Measurements from ENCODE around the gene B3GALNT1.
"Not testable (repeated sequence)": the region's sequence is repeated elsewhere in the genome, so short reads cannot be mapped to it uniquely, and the experiment has no call there.

The B3GALNT1 gene

GRCh38 chr3:161073181-161073580 lies 32.0 kb downstream of the B3GALNT1 start:
- DNase-seq = no peak

DNA sequence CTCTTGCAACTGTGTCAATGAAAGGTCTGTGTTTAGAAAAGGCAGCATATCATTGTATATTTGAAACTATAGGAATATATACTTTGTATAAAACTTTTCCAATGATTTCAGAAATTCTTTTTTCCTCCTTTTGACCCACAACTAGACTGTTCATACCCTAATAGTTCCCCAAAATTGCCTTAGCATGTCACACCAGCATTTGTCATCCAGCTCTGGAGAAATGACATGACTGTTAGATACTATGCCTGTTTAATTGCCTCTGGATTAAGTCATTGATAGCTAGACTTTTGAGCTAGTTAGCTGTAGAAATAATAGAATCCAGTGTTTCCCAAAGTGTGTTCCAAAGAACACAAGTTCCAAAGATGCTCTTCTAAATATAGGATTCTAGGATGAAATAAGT lies 32.4 kb downstream of the B3GALNT1 start:
- DNase-seq = no peak

- DNase-seq = no peak
Observed at GRCh38 chr3:161072211-161072621, 32.9 kb downstream of the B3GALNT1 start.

- DNase-seq = no peak
Observed at GRCh38 chr3:161070980-161071663, 34.0 kb downstream of the B3GALNT1 start.

GRCh38 chr3:161070252-161070930 lies 34.8 kb downstream of the B3GALNT1 start:
- no peak for DNase-seq

DNA sequence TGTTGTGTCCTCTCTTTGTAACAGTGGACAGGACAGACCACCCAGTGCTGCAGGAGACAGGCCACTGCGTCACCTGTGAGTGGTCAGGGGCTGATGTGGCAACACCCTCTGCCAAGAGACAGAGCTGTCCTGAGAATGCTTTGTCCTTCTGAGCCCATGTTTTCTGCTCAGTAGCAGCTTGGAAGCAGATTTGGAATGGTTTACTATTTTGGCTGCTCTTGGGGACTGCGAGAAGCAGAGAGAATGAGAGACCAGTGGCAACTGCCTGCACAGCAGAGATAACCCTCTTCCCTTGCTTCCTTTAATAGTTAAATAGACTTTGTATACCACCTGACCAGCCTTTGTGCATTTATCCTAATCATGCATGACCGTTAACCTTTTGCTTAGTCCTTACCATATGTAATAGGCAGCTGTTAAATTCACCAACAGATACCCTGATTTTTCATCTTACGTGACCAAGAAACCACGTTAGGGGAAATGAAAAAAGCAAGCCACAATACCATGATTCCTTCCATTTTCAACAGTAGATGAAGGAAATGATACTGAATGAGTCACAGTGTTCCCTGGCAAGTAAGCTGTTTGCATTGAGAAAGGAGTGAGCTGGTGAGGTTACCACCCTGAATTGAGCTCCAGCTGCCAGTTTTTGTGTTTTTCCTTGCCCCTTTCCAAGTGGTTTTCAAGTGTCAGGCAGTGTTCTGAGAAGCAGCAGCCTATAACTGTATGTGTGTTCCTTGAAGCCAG lies 35.5 kb downstream of the B3GALNT1 start:
- no peak for DNase-seq

DNA sequence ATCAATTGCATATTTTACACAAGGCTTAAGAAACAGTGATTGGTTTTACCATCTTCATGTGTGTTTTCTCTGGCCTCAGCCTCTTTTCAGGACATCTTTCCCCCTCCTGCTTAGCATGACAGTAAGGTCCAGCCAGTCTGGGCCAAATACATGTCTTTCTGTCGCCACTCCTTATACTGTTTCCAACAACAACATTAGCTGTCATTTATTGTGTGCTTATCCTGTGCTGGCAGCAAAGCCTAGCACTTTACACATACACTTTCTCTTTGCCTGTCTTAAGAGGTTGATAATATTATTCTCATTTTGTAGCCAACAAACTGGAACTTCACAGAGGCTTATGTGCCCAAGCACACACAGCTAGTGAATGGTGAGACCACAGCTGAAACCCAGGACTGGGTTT lies 37.8 kb downstream of the B3GALNT1 start:
- DNase-seq = no peak

GRCh38 chr3:161066930-161067329 lies 38.2 kb downstream of the B3GALNT1 start:
- DNase-seq = no peak

GRCh38 chr3:161064413-161064812 lies 40.7 kb downstream of the B3GALNT1 start:
- DNase-seq = no peak

- no peak for DNase-seq
Observed at GRCh38 chr3:161054860-161055604, 50.1 kb downstream of the B3GALNT1 start.

GRCh38 chr3:161051856-161052255 lies 53.3 kb downstream of the B3GALNT1 start:
- DNase-seq = no peak

DNA sequence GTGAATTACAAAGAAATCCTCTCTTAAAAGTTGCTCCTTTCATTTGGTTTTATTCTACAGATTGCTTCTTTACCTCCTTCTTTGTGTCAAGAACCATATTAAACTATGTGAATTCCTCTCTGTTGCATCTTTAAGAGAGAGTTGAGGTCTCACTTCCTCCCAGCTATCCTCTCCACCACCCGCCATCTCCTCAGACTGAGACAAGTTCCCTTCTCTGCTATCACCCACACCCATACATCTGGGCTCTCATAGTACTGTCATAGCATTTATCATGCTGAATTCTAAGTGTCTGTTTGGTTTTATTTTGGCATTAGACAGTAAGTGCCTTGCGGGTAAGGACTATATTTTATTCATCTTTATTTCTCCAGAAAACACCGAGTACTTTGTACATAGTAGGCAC lies 54.2 kb downstream of the B3GALNT1 start:
- no peak for DNase-seq

DNA sequence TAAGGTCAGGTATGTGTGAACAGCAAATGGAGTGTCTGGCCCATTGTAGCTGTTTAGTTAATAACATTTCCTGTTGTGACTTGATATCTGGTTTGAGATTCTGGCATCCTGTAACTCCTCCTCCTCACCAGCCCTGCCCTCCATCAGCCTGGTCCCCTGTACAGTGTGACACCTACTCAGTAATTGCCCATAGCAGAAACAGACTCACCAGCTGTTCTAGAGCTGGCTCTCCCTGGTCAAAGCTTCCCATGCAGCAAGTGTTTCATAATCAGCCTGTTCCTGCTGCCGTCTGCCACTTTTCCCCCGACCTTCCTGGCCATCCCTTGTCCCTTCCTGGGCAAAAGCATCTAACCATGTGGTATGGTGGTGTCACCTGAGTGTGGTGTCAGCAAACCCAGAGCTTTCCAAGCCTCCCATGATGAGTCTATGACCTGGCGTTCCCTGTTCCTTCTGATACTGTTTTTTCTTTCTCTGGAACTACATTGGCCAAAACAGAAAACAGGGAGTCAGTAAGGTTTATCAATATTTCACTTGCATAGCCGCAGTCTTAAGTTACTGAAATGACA lies 55.4 kb downstream of the B3GALNT1 start:
- no peak for DNase-seq

GRCh38 chr3:161043336-161044035 lies 61.7 kb downstream of the B3GALNT1 start:
- no peak for DNase-seq

GRCh38 chr3:161042023-161042501 lies 63.1 kb downstream of the B3GALNT1 start:
- no peak for DNase-seq

DNA sequence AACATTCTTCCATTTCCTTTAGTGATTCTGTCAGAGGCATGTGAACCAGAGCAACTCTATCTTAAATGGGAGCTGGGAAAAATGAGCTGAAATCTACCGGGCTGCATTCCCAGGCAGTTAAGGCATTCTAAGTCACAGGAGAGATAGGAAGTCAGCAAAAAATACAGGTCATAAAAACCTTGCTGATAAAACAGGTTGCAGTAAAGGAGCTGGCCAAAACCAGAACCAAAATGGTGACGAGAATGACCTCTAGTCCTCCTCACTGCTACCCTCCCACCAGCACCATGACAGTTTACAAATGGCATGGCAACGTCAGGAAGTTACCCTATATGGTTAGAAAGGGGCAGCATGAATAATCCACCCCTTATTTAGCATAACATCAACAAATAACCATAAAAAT lies 66.4 kb downstream of the B3GALNT1 start:
- no peak for DNase-seq

DNA sequence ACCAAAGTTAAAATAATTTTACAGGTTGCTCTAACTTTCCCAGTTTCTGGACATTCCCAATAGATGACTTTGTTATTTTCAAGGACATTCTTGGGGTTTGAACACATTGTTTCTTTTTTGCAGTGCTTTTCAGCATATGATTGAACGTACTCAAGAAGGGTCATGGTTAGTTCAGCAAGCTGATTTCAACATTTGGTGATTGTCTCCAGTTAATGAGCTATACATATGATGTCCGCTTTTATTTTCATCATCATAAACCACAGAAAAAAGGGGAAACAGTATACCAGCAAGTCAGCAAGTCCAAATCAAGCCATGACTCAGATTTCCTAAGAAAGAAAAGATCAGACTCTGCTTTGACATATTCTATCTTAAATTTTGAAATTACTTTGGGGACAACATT lies 69.4 kb downstream of the B3GALNT1 start:
- DNase-seq = no peak

- not testable (repeated sequence) for DNase-seq
Observed at GRCh38 chr3:161034913-161035550, 70.1 kb downstream of the B3GALNT1 start.

Measured in stimulated activated CD4-positive, alpha-beta T cell treated with anti-CD3 and anti-CD28 coated beads, Interleukin-4, amount 100 ng/mL, for 4 hours (primary cell).